Mesothelial cell of epicardium (in vitro differentiated cells): ENCODE results near the gene KCNAB1. TPM values are rescaled to one million over a fixed set of nuclear protein-coding genes. Genes with fewer than 3 reads are reported as not detected.

Experiments used
- DNase-seq, 2 experiments: peaks; one replicate each; pipeline ENCODE4 v3.0.0; 2021; ENCODE audit warnings: low spot score in 2 of 2; ENCODE audit not compliant: unreplicated experiment in 2 of 2
- H3K27ac Mint-ChIP-seq: 2 replicates; pipeline ENCODE4 v1.8.0; 2021; ENCODE audit warnings: mixed read lengths
- H3K27me3 Mint-ChIP-seq: 2 replicates; pipeline ENCODE4 v1.8.0; 2021; ENCODE audit warnings: low read depth, mixed read lengths
- H3K36me3 Mint-ChIP-seq: 2 replicates; pipeline ENCODE4 v1.8.0; 2021; ENCODE audit warnings: mixed read lengths
- H3K4me1 Mint-ChIP-seq: 2 replicates; pipeline ENCODE4 v1.8.0; 2021; ENCODE audit warnings: mixed read lengths
- H3K4me3 Mint-ChIP-seq: 2 replicates; pipeline ENCODE4 v1.8.0; 2021; ENCODE audit warnings: mild to moderate bottlenecking, moderate library complexity, mixed read lengths
- H3K9me3 Mint-ChIP-seq: 2 replicates; pipeline ENCODE4 v1.8.0; 2021; ENCODE audit warnings: mixed read lengths
- CTCF ChIP-seq: fragments of 200-600 bp; sonication (generic); IDR thresholded peaks from one replicate; pipeline ENCODE4 v1.5.0; 2021; ENCODE audit warnings: antibody characterized with exemption; ENCODE audit not compliant: unreplicated experiment
- total RNA-seq: library from RNA; stranded (reverse); gene quantifications from 3 replicates; pipeline ENCODE4 v1.2.1, GENCODE V29; 2021

The KCNAB1 gene
- total RNA-seq, 1 donor from 2014 or later = 3.7 TPM

DNA sequence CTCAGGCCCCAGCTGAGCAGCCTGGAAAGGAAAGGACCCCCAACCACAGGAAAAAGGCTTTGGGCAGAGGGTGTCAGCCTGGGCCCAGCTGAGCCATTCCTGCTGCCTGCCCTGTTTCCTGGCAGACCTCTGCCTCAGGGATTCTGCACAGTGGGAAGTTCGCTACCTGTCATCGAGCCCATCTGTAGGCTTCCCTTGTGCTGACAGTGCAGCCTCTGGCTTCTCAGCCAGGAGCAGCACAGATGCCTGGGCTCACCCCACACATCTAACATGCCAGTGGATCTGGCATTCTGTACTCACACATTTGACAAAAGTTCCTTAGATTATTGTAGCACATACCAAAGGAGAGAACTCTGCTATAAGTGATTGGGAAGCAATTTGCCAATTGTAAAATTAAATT, 232.3 kb downstream of the KCNAB1 start:
- Mint-ChIP-seq H3K4me3 (no peak overlapping the region), H3K27me3 (no peaks in the 10 kb centered on the region), H3K36me3 (no peaks in the 10 kb centered on the region), H3K27ac (no peak overlapping the region), H3K4me1 (peaks cover 9% of the 10 kb centered on the region), H3K9me3 (no peaks in the 10 kb centered on the region)
- DNase-seq = no peak
- no peak for TF ChIP-seq CTCF

- Mint-ChIP-seq H3K9me3 (no peaks in the 10 kb centered on the region), H3K27me3 (no peaks in the 10 kb centered on the region), H3K36me3 (no peaks in the 10 kb centered on the region), H3K4me1 (peaks cover 9% of the 10 kb centered on the region), H3K4me3 (no peak overlapping the region), H3K27ac (no peak overlapping the region)
- no peak for TF ChIP-seq CTCF
- no peak for DNase-seq
Measured at GRCh38 chr3:156353563-156353962, 233.2 kb downstream of the KCNAB1 start.

DNA sequence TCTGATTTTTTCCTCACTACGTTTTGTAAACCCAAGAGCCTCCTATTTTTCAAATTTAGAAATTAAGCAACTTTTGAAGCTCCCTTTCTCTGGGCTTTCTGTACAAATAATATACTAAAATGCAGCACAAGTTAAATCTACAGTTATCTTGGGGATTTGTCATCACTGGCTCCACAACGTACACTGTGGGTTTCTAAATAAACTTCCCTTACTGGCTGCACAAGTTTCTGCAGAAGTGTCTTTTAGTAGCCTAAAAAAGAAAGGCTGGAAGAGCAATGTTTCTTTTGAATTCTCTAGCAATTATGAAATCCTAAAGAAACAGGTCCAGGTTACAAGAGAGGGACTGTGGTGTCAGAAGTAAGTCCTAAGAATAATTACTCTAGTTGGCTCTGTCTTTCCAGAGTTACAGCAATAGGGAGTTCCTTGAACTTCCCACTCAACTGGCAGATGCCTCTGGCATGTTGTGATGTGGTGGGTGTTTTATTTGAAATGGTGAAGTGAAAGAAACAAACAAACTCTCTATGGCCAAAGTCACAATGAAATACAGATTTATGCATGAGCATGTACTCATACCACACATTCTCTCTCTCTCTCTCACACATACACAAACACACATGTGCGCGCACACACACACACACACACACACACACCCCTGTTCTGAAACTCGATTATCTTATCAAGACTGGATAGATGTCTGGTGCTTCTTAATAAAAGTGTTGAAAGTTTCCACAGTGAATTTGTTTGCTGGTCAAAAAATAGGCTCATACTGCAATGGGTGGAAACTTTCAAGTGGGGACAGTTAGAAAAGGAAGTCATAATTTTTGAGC, 236.4 kb downstream of the KCNAB1 start:
- H3K4me3 Mint-ChIP-seq = no peak overlapping the region
- no peak for DNase-seq
- no peak overlapping the region for H3K27ac Mint-ChIP-seq
- H3K4me1 Mint-ChIP-seq = peaks cover 9% of the 10 kb centered on the region
- H3K27me3 Mint-ChIP-seq = peaks cover 3% of the 10 kb centered on the region
- no peak for TF ChIP-seq CTCF
- no peaks in the 10 kb centered on the region for H3K9me3 Mint-ChIP-seq
- H3K36me3 Mint-ChIP-seq = no peaks in the 10 kb centered on the region

GRCh38 chr3:156358232-156358631, 237.9 kb downstream of the KCNAB1 start:
- H3K36me3 Mint-ChIP-seq = no peaks in the 10 kb centered on the region
- DNase-seq = no peak
- H3K9me3 Mint-ChIP-seq = no peaks in the 10 kb centered on the region
- H3K27me3 Mint-ChIP-seq = peaks cover 3% of the 10 kb centered on the region
- H3K4me1 Mint-ChIP-seq = peaks cover 9% of the 10 kb centered on the region
- TF ChIP-seq CTCF = no peak
- H3K4me3 Mint-ChIP-seq = no peak overlapping the region
- no peak overlapping the region for H3K27ac Mint-ChIP-seq

- Mint-ChIP-seq H3K4me3 (no peak overlapping the region), H3K27ac (no peak overlapping the region), H3K27me3 (peaks cover 3% of the 10 kb centered on the region), H3K36me3 (no peaks in the 10 kb centered on the region), H3K4me1 (peaks cover 9% of the 10 kb centered on the region), H3K9me3 (no peaks in the 10 kb centered on the region)
- no peak for DNase-seq
- no peak for TF ChIP-seq CTCF
Measured at GRCh38 chr3:156359368-156359767, 239.0 kb downstream of the KCNAB1 start.
